WERI-Rb-1 (cell line): ENCODE measurements around the gene CLEC2D.
A peak's percentile ranks its signal among the peaks of the same experiment; 100 is the strongest.
"Not testable (repeated sequence)": the region's sequence is repeated elsewhere in the genome, so short reads cannot be mapped to it uniquely, and the experiment has no call there.

Experiments used
- DNase-seq: peaks from one replicate; pipeline ENCODE4 v3.0.0-alpha.2; 2020
- H3K27ac ChIP-seq: fragments of 250-450 bp; sonication (Bioruptor Pico); 2 replicates; pipeline ENCODE4 v1.5.1; 2020; ENCODE audit warnings: mild to moderate bottlenecking, moderate library complexity
- H3K27me3 ChIP-seq: fragments of 250-450 bp; sonication (Bioruptor Pico); 2 replicates; pipeline ENCODE4 v1.5.1; 2021; ENCODE audit warnings: mild to moderate bottlenecking, low read depth, moderate library complexity; ENCODE audit not compliant: insufficient read depth, severe bottlenecking
- H3K36me3 ChIP-seq: fragments of 250-450 bp; sonication (Bioruptor Pico); 2 replicates; pipeline ENCODE4 v1.5.1; 2020; ENCODE audit warnings: mild to moderate bottlenecking, moderate library complexity
- H3K4me3 ChIP-seq: 2 replicates; pipeline ENCODE4 v1.5.1; 2011; ENCODE audit warnings: low read depth, mild to moderate bottlenecking, control low read depth, low read length
- H3K9me3 ChIP-seq: fragments of 250-450 bp; sonication (Bioruptor Pico); 2 replicates; pipeline ENCODE4 v1.5.1; 2021; ENCODE audit warnings: mild to moderate bottlenecking, moderate library complexity; ENCODE audit not compliant: severe bottlenecking
- CTCF ChIP-seq: IDR thresholded peaks from 2 replicates; pipeline ENCODE4 v1.5.1; 2011; ENCODE audit warnings: low read depth, mild to moderate bottlenecking, control low read depth, inconsistent platforms, low read length

CLEC2D gene

GRCh38 chr12:9702255-9702654, 32.7 kb downstream of the CLEC2D start:
- Histone ChIP-seq H3K27me3 (no peaks in the 10 kb centered on the region), H3K27ac (no peak overlapping the region), H3K4me3 (no peak overlapping the region), H3K9me3 (no peaks in the 10 kb centered on the region), H3K36me3 (no peaks in the 10 kb centered on the region)
- no peak for TF ChIP-seq CTCF
- no peak for DNase-seq

DNA sequence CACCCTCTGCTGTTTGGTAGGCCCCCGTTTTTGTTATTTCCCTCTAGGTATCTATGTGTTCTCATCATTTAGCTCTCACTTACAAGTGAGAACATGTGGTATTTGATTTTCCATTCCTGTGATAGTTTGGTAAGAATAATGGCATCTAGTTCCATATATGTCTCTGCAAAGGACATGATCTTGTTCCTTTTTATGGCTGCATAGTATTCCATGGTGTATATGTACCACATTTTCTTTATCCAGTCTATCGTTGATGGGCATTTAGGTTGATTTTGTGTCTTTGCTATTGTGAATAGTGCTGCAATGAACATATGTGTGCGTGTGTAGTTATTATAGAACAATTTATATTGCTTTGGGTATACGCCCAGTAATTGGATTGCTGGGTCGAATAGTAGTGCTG, 35.0 kb downstream of the CLEC2D start:
- not testable (repeated sequence) for H3K4me3 ChIP-seq, DNase-seq, H3K27me3 ChIP-seq, H3K36me3 ChIP-seq, H3K27ac ChIP-seq, H3K9me3 ChIP-seq

DNA sequence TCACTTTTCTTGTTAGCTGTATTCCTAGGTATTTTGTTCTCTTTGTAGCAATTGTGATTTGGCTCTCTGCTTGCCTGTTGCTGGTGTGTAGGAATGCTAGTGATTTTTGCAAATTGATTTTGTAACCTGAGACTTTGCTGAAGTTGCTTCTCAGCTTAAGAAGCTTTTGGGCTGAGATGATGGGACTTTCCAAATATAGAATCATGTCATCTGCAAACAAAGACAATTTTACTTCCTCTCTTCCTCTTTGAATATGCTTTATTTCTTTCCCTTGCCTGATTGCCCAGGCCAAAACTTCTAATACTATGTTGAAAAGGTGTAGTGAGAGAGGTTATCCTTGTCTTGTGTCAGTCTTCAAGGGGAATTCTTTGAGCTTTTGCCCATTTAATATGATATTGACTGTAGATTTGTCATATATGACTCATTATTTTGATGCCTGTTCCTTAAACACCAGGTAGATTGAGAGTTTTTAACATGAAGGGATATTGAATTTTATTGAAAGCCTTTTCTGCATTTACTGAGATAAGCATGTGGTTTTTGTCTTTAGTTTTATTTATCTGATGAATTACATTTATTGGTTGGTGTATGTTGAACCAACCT, 36.7 kb downstream of the CLEC2D start:
- TF ChIP-seq CTCF, result no peak
- Histone ChIP-seq H3K9me3 (no peaks in the 10 kb centered on the region), H3K36me3 (no peaks in the 10 kb centered on the region), H3K27me3 (no peaks in the 10 kb centered on the region), H3K4me3 (no peak overlapping the region), H3K27ac (no peak overlapping the region)
- DNase-seq, result no peak

DNA sequence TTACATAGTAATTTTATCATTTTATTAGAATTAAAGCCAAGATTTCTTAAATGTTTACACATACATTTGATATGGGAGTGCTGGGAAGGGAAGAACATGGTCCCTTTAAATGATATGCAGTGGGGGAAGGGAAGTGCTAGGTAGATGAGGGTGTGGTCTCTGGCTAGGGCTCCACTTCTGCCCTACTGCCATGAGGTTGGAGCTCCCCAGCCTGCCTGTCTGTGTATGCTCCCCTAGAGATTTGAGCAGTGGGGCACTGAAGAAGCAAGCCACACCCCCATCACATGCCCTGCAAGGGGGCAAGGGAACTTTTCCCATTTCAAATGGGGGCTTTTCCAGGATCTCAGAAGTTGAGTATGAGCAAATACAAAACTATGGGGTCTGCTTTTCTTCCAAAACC, 37.8 kb downstream of the CLEC2D start:
- Histone ChIP-seq H3K27me3 (no peaks in the 10 kb centered on the region), H3K27ac (no peak overlapping the region), H3K36me3 (no peaks in the 10 kb centered on the region), H3K4me3 (no peak overlapping the region), H3K9me3 (no peaks in the 10 kb centered on the region)
- TF ChIP-seq CTCF, result no peak
- no peak for DNase-seq

GRCh38 chr12:9707864-9708808, 38.6 kb downstream of the CLEC2D start:
- H3K4me3 ChIP-seq, result no peak overlapping the region
- H3K27me3 ChIP-seq, result no peaks in the 10 kb centered on the region
- no peaks in the 10 kb centered on the region for H3K36me3 ChIP-seq
- H3K9me3 ChIP-seq, result no peaks in the 10 kb centered on the region
- DNase-seq, result peak; percentile 39
- peak; percentile 73 for TF ChIP-seq CTCF
- no peak overlapping the region for H3K27ac ChIP-seq

DNA sequence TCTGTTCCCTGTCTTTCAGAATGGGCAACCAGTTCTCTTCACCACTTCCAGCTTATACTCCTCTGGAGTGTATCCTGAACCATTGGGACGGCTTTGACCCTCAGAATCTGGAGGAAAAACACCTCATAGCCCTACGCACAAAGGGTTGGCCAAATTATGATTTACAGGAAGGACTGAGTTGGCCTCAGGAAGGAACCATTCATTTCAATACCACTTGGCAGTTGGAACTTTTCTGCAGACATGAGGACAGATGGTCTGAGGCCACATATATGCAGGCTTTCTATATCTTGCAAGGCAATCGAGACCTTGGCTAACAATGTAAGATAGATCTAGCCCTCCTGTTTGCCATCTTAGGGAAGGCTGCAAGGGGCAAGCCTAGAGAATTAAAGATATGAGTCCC, 39.3 kb downstream of the CLEC2D start:
- no peak overlapping the region for H3K4me3 ChIP-seq
- no peak for DNase-seq
- no peaks in the 10 kb centered on the region for H3K36me3 ChIP-seq
- no peaks in the 10 kb centered on the region for H3K27me3 ChIP-seq
- no peak overlapping the region for H3K27ac ChIP-seq
- TF ChIP-seq CTCF, result no peak
- H3K9me3 ChIP-seq, result no peaks in the 10 kb centered on the region
